WTC11 (cell line): ENCODE results near the gene TMPRSS6.

Experiments
- ETV6 ChIP-seq: sonication (generic); formaldehyde crosslinking; IDR thresholded peaks from 2 replicates; pipeline ENCODE4 v1.8.1; 2022; ENCODE audit warnings: mild to moderate bottlenecking, missing genetic modification reagents
- NFE2L1 ChIP-seq: sonication (generic); formaldehyde crosslinking; IDR thresholded peaks from 2 replicates; pipeline ENCODE4 v1.8.1; 2023; ENCODE audit warnings: missing genetic modification reagents
- NR2C2 ChIP-seq: sonication (generic); formaldehyde crosslinking; IDR thresholded peaks from 2 replicates; pipeline ENCODE4 v1.8.0; 2022; ENCODE audit warnings: mild to moderate bottlenecking, missing genetic modification reagents
- TEAD4 ChIP-seq: sonication (generic); formaldehyde crosslinking; IDR thresholded peaks from 2 replicates; pipeline ENCODE4 v1.8.0; 2022; ENCODE audit warnings: mild to moderate bottlenecking, missing genetic modification reagents
- ZBTB21 ChIP-seq: sonication (generic); formaldehyde crosslinking; IDR thresholded peaks from 2 replicates; pipeline ENCODE4 v1.8.1; 2023; ENCODE audit warnings: mild to moderate bottlenecking, missing genetic modification reagents, borderline replicate concordance
- ZNF121 ChIP-seq: sonication (generic); formaldehyde crosslinking; IDR thresholded peaks from 2 replicates; pipeline ENCODE4 v1.8.0; 2023; ENCODE audit warnings: missing genetic modification reagents
- ZNF138 ChIP-seq: sonication (generic); formaldehyde crosslinking; conservative IDR thresholded peaks from 2 replicates; pipeline ENCODE4 v1.8.1; 2022; ENCODE audit warnings: mild to moderate bottlenecking, moderate library complexity, missing genetic modification reagents
- TF ChIP-seq, protein P1 (sequence below): sonication (generic); formaldehyde crosslinking; IDR thresholded peaks from 2 replicates; pipeline ENCODE4 v1.8.0; 2022; ENCODE audit warnings: mild to moderate bottlenecking, missing genetic modification reagents
- TF ChIP-seq, protein P2 (sequence below): fragments of 250-450 bp; sonication (Bioruptor Pico); IDR thresholded peaks from 2 replicates; pipeline ENCODE4 v2.1.2; 2022; ENCODE audit warnings: mild to moderate bottlenecking, moderate library complexity
- TF ChIP-seq, protein P3 (sequence below): fragments of 200-600 bp; IDR thresholded peaks from 2 replicates; pipeline ENCODE4 v1.8.0; 2022; ENCODE audit warnings: antibody characterized with exemption
- TF ChIP-seq, protein P4 (sequence below): sonication (generic); formaldehyde crosslinking; IDR thresholded peaks from 2 replicates; pipeline ENCODE4 v1.8.1; 2023; ENCODE audit warnings: mild to moderate bottlenecking, moderate library complexity, missing genetic modification reagents
- TF ChIP-seq, protein P5 (sequence below): sonication (generic); formaldehyde crosslinking; IDR thresholded peaks from 2 replicates; pipeline ENCODE4 v1.8.1; 2022; ENCODE audit warnings: missing genetic modification reagents, borderline replicate concordance

DNA sequence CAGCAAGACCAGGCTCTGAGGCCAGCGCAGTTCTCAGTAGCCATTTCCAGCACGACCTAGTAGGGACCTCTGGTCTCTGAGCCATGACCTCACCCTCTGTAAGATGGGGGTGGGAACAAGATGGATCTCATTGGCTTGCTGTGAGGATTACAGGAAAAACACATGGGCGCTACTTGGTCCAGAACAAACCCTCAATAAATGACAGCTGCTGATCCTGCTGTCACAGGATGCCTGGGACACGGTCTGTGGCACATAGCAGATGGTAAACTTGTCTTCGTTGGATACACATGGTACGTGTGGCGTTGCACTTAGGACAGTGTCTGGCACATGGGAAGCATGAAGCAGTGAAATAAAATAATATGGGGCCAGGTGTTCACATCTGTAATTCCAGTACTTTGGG, 62.5 kb downstream of the TMPRSS6 start:
- TF ChIP-seq ETV6 (CRISPR knock-in tag) = no peak
- TF ChIP-seq, protein P1, sequence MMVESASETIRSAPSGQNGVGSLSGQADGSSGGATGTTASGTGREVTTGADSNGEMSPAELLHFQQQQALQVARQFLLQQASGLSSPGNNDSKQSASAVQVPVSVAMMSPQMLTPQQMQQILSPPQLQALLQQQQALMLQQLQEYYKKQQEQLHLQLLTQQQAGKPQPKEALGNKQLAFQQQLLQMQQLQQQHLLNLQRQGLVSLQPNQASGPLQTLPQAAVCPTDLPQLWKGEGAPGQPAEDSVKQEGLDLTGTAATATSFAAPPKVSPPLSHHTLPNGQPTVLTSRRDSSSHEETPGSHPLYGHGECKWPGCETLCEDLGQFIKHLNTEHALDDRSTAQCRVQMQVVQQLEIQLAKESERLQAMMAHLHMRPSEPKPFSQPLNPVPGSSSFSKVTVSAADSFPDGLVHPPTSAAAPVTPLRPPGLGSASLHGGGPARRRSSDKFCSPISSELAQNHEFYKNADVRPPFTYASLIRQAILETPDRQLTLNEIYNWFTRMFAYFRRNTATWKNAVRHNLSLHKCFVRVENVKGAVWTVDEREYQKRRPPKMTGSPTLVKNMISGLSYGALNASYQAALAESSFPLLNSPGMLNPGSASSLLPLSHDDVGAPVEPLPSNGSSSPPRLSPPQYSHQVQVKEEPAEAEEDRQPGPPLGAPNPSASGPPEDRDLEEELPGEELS = no peak
- TF ChIP-seq, protein P2, sequence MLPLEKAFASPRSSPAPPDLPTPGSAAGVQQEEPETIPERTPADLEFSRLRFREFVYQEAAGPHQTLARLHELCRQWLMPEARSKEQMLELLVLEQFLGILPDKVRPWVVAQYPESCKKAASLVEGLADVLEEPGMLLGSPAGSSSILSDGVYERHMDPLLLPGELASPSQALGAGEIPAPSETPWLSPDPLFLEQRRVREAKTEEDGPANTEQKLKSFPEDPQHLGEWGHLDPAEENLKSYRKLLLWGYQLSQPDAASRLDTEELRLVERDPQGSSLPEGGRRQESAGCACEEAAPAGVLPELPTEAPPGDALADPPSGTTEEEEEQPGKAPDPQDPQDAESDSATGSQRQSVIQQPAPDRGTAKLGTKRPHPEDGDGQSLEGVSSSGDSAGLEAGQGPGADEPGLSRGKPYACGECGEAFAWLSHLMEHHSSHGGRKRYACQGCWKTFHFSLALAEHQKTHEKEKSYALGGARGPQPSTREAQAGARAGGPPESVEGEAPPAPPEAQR = no peak
- TF ChIP-seq NR2C2 (CRISPR knock-in tag) = no peak
- TF ChIP-seq, protein P3, sequence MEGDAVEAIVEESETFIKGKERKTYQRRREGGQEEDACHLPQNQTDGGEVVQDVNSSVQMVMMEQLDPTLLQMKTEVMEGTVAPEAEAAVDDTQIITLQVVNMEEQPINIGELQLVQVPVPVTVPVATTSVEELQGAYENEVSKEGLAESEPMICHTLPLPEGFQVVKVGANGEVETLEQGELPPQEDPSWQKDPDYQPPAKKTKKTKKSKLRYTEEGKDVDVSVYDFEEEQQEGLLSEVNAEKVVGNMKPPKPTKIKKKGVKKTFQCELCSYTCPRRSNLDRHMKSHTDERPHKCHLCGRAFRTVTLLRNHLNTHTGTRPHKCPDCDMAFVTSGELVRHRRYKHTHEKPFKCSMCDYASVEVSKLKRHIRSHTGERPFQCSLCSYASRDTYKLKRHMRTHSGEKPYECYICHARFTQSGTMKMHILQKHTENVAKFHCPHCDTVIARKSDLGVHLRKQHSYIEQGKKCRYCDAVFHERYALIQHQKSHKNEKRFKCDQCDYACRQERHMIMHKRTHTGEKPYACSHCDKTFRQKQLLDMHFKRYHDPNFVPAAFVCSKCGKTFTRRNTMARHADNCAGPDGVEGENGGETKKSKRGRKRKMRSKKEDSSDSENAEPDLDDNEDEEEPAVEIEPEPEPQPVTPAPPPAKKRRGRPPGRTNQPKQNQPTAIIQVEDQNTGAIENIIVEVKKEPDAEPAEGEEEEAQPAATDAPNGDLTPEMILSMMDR = no peak
- TF ChIP-seq, protein P4, sequence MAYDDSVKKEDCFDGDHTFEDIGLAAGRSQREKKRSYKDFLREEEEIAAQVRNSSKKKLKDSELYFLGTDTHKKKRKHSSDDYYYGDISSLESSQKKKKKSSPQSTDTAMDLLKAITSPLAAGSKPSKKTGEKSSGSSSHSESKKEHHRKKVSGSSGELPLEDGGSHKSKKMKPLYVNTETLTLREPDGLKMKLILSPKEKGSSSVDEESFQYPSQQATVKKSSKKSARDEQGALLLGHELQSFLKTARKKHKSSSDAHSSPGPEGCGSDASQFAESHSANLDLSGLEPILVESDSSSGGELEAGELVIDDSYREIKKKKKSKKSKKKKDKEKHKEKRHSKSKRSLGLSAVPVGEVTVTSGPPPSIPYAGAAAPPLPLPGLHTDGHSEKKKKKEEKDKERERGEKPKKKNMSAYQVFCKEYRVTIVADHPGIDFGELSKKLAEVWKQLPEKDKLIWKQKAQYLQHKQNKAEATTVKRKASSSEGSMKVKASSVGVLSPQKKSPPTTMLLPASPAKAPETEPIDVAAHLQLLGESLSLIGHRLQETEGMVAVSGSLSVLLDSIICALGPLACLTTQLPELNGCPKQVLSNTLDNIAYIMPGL (CRISPR knock-in tag) = no peak
- TF ChIP-seq ZBTB21 (CRISPR knock-in tag) = no peak
- TF ChIP-seq ZNF138 (CRISPR knock-in tag) = no peak
- TF ChIP-seq, protein P5, sequence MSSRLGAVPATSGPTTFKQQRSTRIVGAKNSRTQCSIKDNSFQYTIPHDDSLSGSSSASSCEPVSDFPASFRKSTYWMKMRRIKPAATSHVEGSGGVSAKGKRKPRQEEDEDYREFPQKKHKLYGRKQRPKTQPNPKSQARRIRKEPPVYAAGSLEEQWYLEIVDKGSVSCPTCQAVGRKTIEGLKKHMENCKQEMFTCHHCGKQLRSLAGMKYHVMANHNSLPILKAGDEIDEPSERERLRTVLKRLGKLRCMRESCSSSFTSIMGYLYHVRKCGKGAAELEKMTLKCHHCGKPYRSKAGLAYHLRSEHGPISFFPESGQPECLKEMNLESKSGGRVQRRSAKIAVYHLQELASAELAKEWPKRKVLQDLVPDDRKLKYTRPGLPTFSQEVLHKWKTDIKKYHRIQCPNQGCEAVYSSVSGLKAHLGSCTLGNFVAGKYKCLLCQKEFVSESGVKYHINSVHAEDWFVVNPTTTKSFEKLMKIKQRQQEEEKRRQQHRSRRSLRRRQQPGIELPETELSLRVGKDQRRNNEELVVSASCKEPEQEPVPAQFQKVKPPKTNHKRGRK (CRISPR knock-in tag) = no peak
- no peak for TF ChIP-seq TEAD4 (CRISPR knock-in tag)
- TF ChIP-seq NFE2L1 = no peak
- TF ChIP-seq ZNF121 (CRISPR knock-in tag) = no peak
